Neural cell (in vitro differentiated cells): ENCODE data around the gene C1RL. TPM values are rescaled to one million over a fixed set of nuclear protein-coding genes. Genes with fewer than 3 reads are reported as not detected.

Experiments
- H2AFZ ChIP-seq: fragments of 200-600, 300-800 bp; sonication (generic), shearing (Covaris generic); 2 replicates; pipeline ENCODE4 v1.6.0; 2014; ENCODE audit warnings: low read depth, mild to moderate bottlenecking, antibody characterized with exemption, low read length, moderate library complexity
- H3F3A ChIP-seq: fragments of 200-600 bp; shearing (Covaris generic); 2 replicates; pipeline ENCODE4 v1.6.1; 2016; ENCODE audit warnings: mild to moderate bottlenecking, moderate library complexity, mixed read lengths, antibody characterized with exemption, low read length; ENCODE audit not compliant: insufficient read depth, poor library complexity, severe bottlenecking
- H3K27ac ChIP-seq: fragments of 200-600, 300-800 bp; sonication (generic), shearing (Covaris generic); 2 replicates; pipeline ENCODE4 v1.5.1; 2014; ENCODE audit warnings: mild to moderate bottlenecking, low read length, moderate library complexity
- H3K27me3 ChIP-seq: fragments of 300-800, 200-600 bp; sonication (generic), shearing (Covaris generic); 2 replicates; pipeline ENCODE4 v1.6.0; 2014; ENCODE audit warnings: mild to moderate bottlenecking, low read depth, low read length, moderate library complexity; ENCODE audit not compliant: insufficient read depth
- H3K36me3 ChIP-seq: fragments of 300-800, 200-600 bp; sonication (generic), shearing (Covaris generic); 2 replicates; pipeline ENCODE4 v1.5.1; 2014; ENCODE audit warnings: mild to moderate bottlenecking, antibody characterized with exemption, low read length, moderate library complexity; ENCODE audit not compliant: insufficient read depth
- H3K4me2 ChIP-seq: fragments of 300-800, 200-600 bp; sonication (generic), shearing (Covaris generic); 2 replicates; pipeline ENCODE4 v1.6.0; 2014; ENCODE audit warnings: mild to moderate bottlenecking, low read length
- H3K4me3 ChIP-seq: fragments of 300-800, 200-600 bp; sonication (generic), shearing (Covaris generic); 2 replicates; pipeline ENCODE4 v1.5.1; 2014; ENCODE audit warnings: mild to moderate bottlenecking, low read length, moderate library complexity
- H3K79me2 ChIP-seq: fragments of 200-600 bp; shearing (Covaris generic); replicated peaks from 2 replicates; pipeline ENCODE4 v1.6.0; 2014; ENCODE audit warnings: mild to moderate bottlenecking, low read length, moderate library complexity; ENCODE audit not compliant: insufficient read depth
- H3K9ac ChIP-seq: fragments of 300-800, 200-600 bp; sonication (generic), shearing (Covaris generic); 2 replicates; pipeline ENCODE4 v1.6.1; 2016; ENCODE audit warnings: mild to moderate bottlenecking, low read length, mixed read lengths
- H3K9me2 ChIP-seq: fragments of 200-600 bp; shearing (Covaris generic); 2 replicates; pipeline ENCODE4 v1.6.1; 2016; ENCODE audit warnings: mild to moderate bottlenecking, low read length, mixed read lengths; ENCODE audit not compliant: insufficient read depth
- H3K9me3 ChIP-seq: fragments of 200-600, 300-800 bp; sonication (generic), shearing (Covaris generic); 2 replicates; pipeline ENCODE4 v1.6.1; 2016; ENCODE audit warnings: mild to moderate bottlenecking, mixed run types, low read length, moderate library complexity, mixed read lengths
- H4K20me1 ChIP-seq: fragments of 200-600 bp; shearing (Covaris generic); 2 replicates; pipeline ENCODE4 v1.6.1; 2016; ENCODE audit warnings: mild to moderate bottlenecking, mixed run types; ENCODE audit not compliant: insufficient read depth
- EP300 ChIP-seq: fragments of 450-650 bp; conservative IDR thresholded peaks from 2 replicates; pipeline ENCODE4 v1.6.1; 2014; ENCODE audit warnings: antibody characterized with exemption, mild to moderate bottlenecking, moderate library complexity; ENCODE audit not compliant: poor library complexity, severe bottlenecking
- EZH2 ChIP-seq: fragments of 200-600, 300-800 bp; shearing (Covaris generic), sonication (generic); IDR thresholded peaks from 2 replicates; pipeline ENCODE4 v1.6.1; 2014; ENCODE audit warnings: antibody characterized with exemption, low read length, borderline replicate concordance, mild to moderate bottlenecking; ENCODE audit not compliant: insufficient read depth, poor library complexity, severe bottlenecking
- MXI1 ChIP-seq: fragments of 450-650 bp; conservative IDR thresholded peaks from 2 replicates; pipeline ENCODE4 v1.6.1; 2014; ENCODE audit warnings: antibody characterized with exemption, mild to moderate bottlenecking; ENCODE audit not compliant: poor library complexity, severe bottlenecking
- POLR2AphosphoS5 ChIP-seq: IDR thresholded peaks from 2 replicates; pipeline ENCODE4 v1.6.1; 2012
- RAD21 ChIP-seq: fragments of 450-650 bp; conservative IDR thresholded peaks from 2 replicates; pipeline ENCODE4 v1.6.1; 2014; ENCODE audit warnings: antibody characterized with exemption, mild to moderate bottlenecking, moderate library complexity
- REST ChIP-seq: IDR thresholded peaks from 2 replicates; pipeline ENCODE4 v1.6.1; 2012; ENCODE audit warnings: borderline replicate concordance
- SMC3 ChIP-seq: fragments of 450-650 bp; conservative IDR thresholded peaks from 2 replicates; pipeline ENCODE4 v1.6.1; 2014; ENCODE audit warnings: antibody characterized with exemption, mild to moderate bottlenecking, moderate library complexity; ENCODE audit not compliant: poor library complexity
- TAF1 ChIP-seq: IDR thresholded peaks from 2 replicates; pipeline ENCODE4 v1.6.1; 2012; ENCODE audit warnings: low read depth
- polyA plus RNA-seq: library from polyadenylated mRNA; depleted of rRNA; stranded (reverse); fragments of >200 nt; gene quantifications from 2 replicates; pipeline ENCODE4 v1.2.3, GENCODE V29; 2014
- TF ChIP-seq, protein P1 (sequence below): fragments of 450-650 bp; IDR thresholded peaks from 2 replicates; pipeline ENCODE4 v1.5.1; 2014; ENCODE audit warnings: antibody characterized with exemption, mild to moderate bottlenecking, moderate library complexity; ENCODE audit not compliant: poor library complexity, severe bottlenecking

Gene C1RL
- polyA plus RNA-seq, 1 donor from 2014 or later, result 2.8 TPM

DNA sequence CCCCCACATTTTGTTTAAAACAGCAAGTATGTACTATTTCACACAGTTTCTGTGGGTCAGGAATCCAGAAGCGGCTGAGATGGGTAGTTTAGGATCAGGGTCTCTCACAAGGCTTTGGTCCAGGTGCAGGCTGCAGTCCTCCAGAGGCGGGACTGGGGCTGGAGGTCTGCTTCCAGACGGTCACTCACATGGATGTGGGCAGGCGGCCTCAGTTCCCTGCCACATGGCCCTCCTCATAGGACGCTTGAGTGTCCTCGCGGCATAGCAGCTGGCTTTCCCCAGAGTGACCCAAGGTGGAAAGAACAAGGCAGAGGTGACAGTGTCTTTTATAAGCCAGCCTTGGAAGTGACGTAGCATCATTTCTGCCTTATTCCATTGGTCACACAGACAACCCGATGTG, 7.9 kb upstream of the C1RL start:
- H3K9ac ChIP-seq, result no peak overlapping the region
- H3K4me3 ChIP-seq, result no peak overlapping the region
- no peak overlapping the region for H3K27ac ChIP-seq
- no peaks in the 10 kb centered on the region for H4K20me1 ChIP-seq
- no peaks in the 10 kb centered on the region for H3F3A ChIP-seq
- TF ChIP-seq EZH2 (no peak), EP300 (no peak), REST (no peak), MXI1 (no peak), TAF1 (no peak), POLR2AphosphoS5 (no peak), RAD21 (no peak), SMC3 (no peak)
- TF ChIP-seq, protein P1, sequence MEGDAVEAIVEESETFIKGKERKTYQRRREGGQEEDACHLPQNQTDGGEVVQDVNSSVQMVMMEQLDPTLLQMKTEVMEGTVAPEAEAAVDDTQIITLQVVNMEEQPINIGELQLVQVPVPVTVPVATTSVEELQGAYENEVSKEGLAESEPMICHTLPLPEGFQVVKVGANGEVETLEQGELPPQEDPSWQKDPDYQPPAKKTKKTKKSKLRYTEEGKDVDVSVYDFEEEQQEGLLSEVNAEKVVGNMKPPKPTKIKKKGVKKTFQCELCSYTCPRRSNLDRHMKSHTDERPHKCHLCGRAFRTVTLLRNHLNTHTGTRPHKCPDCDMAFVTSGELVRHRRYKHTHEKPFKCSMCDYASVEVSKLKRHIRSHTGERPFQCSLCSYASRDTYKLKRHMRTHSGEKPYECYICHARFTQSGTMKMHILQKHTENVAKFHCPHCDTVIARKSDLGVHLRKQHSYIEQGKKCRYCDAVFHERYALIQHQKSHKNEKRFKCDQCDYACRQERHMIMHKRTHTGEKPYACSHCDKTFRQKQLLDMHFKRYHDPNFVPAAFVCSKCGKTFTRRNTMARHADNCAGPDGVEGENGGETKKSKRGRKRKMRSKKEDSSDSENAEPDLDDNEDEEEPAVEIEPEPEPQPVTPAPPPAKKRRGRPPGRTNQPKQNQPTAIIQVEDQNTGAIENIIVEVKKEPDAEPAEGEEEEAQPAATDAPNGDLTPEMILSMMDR, result no peak
- H3K9me2 ChIP-seq, result no peaks in the 10 kb centered on the region
- H3K27me3 ChIP-seq, result no peaks in the 10 kb centered on the region
- no peak overlapping the region for H2AFZ ChIP-seq
- no peaks in the 10 kb centered on the region for H3K9me3 ChIP-seq
- H3K79me2 ChIP-seq, result no peaks in the 10 kb centered on the region
- no peaks in the 10 kb centered on the region for H3K36me3 ChIP-seq
- H3K4me2 ChIP-seq, result no peak overlapping the region

- H3F3A ChIP-seq, result no peaks in the 10 kb centered on the region
- H3K36me3 ChIP-seq, result no peaks in the 10 kb centered on the region
- no peak for TF ChIP-seq EZH2
- no peak for TF ChIP-seq TAF1
- no peak for TF ChIP-seq SMC3
- no peak for TF ChIP-seq RAD21
- TF ChIP-seq REST, result no peak
- TF ChIP-seq, protein P1, result no peak
- no peak for TF ChIP-seq EP300
- H3K9me2 ChIP-seq, result no peaks in the 10 kb centered on the region
- no peak overlapping the region for H3K9ac ChIP-seq
- no peak overlapping the region for H3K4me3 ChIP-seq
- H3K27ac ChIP-seq, result no peak overlapping the region
- no peaks in the 10 kb centered on the region for H3K27me3 ChIP-seq
- no peak overlapping the region for H3K4me2 ChIP-seq
- no peak overlapping the region for H2AFZ ChIP-seq
- no peaks in the 10 kb centered on the region for H3K79me2 ChIP-seq
- H4K20me1 ChIP-seq, result no peaks in the 10 kb centered on the region
- no peaks in the 10 kb centered on the region for H3K9me3 ChIP-seq
These were observed 7.2 kb upstream of the C1RL start for GRCh38 chr12:7116196-7116595.
